ENCODE data around the gene HYPK.
"Not testable (repeated sequence)": the region's sequence is repeated elsewhere in the genome, so short reads cannot be mapped to it uniquely, and the experiment has no call there.

The HYPK gene

DNA sequence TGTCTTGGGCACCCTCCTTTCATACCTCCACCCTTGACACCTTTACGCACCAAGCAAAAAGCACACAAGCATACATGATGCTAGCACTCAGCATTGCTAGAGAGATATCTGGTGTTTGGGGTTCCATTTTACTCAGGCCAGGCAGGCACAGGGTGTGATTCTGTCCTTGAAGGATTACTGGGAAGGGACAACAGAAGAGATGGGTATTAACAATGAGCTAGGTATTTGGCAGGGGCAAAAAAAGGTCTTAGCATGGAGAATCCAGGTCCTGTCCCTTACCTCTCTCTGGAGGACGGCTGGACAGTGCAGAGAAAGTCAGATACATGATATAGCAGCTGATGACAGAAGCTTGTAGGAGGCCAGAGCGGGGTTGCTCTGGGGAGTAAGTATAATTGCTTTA is 3.8 kb upstream of the HYPK start:
- DNase-seq, result no peak

DNA sequence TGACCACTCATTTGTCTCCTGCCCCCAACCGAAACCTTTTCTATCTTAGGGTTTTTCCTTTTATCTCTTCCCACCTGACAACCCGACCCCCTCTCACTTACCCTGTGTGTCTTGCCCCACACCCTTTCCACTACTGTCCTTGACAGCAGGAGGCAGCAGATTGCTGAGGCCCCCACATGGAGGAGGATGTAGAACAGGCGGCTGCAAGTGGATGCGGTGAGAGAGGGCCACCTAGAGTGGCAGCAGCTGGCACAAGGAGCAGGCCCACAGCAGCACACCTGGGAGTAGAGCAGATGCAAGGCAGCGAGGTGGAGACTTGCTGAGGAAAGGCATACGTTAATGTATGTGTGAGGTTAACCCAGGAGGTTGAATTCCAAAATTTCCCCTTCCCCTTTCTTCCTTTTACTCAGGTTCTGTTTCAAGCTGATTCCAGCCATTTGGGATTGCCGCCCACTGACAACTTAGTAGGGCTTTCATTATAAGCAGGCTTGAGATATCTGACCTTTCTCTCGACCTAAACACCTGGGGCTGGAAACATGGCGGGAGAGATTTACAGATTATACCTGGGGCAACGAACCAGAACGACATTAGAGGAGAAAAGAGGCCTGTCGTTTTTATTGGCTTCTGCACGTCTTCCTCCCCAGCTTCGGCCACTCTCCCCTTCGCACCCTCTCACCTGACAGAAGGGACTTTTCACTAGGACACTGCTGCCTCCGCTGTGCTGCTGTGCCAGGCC is 1.0 kb upstream of the HYPK start:
- DNase-seq, result no peak

DNA sequence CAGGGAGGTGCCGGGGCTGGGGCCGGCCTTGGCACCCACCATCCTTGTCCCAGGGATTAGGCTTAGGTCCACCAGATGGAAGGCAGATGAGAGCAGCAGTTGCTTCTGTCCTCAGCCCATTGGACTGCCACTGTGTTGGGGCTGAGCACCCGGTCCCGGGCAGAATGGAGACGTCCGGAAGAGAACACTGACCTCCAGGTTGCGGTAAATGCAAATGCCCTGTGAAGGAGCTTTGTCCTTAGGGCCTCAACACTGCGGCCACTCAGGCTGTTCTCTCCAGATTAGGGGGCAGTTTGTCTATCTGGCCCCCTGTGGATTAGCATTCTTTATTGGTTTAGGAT is 484 bp upstream of the HYPK start, which contains the start of gene SERINC4:
Gene SERINC4, minus strand, starts transcription at position 276 of the 341 bp plus-strand sequence. Its CDS starts 234 bp downstream, at position 42.
- no peak for DNase-seq

DNA sequence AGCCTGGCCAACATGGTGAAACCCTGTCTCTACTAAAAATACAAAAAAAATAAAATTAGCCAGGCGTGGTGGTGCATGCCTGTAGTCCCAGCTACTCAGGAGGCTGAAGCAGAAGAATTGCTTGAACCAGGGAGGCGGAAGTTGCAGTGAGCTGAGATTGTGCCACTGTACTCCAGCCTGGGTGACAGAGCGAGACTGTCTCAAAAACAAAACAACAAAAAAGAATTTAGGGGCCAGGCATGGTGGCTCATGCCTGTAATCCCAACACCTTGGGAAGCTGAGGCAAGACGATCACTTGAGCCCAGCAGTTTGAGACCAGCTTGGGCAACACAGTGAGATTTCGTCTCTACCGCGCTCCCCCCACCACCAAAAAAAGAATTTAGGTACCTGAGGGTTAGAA is 2.3 kb downstream of the HYPK start:
- not testable (repeated sequence) for DNase-seq

DNA sequence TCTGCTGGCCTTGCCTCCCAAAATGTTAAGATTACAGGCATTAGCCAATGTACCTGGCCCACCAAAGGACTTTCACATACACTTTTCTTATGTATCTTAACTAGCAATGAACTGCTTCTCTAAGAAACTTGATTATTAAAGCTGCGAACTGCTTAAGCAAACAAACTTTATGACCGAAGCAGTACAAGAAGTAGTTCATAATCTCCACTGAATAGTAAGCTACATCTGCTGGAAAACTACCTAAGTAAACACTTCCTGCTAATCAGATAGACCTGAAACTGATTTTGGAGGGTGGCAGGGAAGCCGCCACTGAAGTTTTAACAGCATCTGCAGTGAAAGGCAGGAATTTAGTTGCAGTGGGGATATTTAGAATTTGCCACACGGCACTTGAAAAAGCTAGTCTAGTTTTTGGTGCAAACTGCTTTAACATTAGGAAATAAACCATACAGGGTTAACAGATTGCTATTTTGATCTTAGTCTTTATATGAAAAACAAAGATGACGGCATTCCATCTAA is 8.1 kb downstream of the HYPK start:
- no peak for DNase-seq

DNA sequence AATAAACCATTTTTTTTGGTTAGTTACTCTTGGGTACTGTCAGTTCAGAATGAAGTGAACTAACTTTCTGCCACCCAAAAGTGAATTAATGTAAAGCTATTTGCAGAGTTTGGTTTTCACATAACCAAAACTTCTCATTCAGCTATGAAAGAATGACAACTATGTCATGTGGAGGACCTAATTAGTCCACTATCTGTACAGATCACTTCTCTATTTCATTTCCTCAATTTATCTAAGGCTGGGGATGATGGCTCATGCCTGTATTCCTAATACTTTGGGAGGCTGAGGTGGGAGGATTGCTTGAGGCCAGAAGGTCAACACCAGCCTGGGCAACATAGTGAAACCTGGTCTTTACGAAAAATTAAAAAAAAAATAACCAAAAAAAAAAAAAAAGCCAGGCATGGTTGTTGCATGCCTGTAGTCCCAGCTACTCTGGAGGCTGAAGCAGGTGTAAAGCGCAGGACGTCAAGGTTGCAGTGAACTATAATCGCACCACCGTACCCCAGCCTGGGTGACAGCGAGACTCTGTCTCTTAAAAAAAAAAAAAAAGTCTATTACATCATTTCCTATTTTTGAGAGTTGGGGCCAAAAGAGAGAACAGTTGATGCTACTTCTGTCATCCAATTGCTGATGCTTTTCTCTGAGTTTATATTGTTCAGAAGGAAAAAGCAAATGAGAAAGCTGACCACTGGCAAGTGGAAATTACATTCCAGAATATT is 8.7 kb downstream of the HYPK start:
- DNase-seq, result no peak

DNA sequence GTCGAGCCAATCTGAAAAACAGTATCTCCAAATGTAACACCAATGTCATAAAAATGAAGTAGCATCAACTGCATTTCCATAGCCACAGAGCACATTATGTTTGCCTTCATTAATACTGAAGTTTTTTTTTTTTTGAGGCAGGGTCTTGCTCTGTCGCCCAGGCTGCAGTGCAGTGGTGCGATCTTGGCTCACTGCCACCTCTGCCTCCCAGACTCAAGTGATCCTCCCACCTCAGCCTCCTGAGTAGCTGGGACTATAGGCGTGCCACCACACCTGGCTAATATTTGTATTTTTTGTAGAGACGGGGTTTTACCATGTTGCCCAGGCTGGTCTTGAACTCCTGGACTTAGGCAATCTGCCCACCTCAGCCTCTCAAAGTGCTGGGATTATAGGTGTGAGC is 14.7 kb downstream of the HYPK start:
- not testable (repeated sequence) for DNase-seq

DNA sequence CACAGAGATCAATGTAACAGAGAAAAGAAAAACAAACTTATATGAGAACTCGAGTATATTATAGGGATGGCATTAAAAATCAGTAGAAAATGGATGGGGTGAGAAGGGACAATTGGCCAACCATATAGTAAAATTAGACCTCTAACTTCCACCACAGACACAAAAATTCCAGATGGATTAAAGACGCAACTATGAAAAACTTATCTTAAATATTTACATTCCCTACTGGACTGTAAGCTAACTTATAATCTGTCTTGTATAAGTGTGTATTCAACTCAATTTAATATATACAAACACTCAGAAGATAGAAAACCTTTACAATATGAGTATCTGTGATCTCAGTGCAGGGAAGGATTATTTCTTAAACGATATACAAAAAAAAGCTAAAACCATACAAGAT is 21.1 kb downstream of the HYPK start:
- DNase-seq, result no peak

DNA sequence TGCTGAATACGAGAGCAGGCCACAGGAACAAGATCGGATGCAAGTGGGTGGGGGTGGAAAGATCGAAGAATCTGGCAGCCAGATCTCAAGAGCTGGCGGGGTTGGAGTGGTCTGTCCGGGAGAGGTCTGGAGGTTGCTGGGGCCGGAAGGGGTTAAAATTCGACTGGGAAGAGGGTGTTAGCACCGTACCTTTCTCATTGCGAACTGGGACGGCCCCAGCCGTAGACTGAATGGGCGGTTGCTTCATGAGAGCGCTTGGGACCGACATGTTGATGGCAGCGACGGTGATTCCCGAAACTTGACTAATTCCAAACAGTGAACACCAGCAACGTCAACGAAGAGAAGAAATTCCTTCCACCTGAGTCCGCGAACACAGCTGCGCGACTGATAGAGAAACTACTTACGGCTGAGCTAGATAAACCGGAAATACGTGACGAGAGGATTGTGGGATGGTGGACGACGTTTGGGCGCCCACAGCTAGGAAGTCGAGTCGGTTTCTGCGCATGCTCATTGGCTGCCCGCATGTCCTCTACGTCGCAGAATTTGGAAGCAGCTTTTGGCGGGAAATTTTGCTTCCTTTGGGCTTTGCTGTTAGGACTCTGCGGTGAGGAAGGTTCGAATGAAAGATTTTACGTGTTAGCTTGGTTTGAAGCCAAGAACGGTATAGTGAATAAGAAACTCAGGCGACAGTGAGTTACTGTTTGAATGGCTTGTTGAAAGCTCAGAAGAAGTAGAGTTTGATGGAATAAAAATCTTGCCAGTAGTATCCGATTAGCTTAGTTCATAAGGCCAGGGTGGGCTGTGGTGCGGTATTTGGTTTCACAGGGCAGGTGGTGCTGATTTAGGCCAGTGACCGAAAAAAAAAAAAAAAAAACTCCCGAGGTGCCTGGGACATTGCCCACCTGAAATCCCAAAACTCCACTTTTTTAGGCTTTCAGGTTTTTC is 24.2 kb downstream of the HYPK start, which contains the start of gene MFAP1:
Gene MFAP1, minus strand, starts transcription at position 389 of the 945 bp plus-strand sequence. Its CDS starts 121 bp downstream, at position 268.
- DNase-seq, result peak; percentile 96

DNA sequence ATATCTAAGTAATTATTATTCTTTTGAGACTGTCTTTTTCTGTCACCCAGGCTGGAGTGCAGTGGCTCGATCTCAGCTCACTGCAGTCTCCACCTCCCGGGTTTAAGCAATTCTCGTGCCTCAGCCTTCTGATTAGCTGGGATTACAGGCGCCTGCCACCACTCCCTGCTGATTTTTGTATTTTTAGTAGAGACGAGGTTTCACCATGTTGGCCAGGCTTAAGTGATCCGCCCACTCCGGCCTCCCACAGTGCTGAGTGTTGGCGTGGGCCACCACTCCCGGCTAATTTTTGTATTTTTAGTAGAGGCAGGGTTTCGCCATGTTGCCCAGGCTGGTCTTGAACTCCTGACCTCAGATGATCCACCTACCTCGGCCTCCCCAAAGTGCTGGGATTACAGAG is 24.9 kb downstream of the HYPK start:
- not testable (repeated sequence) for DNase-seq

DNA sequence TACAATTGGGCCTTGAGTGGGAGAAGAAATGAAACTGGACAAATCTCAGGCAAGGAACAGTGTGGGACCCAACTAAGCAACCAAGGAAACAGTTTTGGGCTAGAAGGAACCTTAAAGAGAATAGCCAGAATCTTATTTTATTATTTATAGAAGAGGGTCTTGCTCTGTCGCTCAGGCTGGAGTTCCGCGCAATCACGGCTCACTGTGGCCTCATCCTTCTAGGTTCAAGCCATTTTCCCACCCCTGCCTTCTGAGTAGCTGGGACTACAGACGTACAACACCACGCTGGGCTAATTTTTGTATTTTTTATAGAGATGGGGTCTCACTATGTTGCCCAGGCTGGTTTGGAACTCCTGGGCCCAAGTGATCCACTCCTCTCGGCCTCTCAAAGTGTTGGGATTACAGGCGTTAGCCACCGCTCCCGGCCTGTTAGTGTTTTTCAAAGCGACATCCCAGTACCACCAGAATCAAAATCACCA is 25.7 kb downstream of the HYPK start:
- DNase-seq, result no peak

DNA sequence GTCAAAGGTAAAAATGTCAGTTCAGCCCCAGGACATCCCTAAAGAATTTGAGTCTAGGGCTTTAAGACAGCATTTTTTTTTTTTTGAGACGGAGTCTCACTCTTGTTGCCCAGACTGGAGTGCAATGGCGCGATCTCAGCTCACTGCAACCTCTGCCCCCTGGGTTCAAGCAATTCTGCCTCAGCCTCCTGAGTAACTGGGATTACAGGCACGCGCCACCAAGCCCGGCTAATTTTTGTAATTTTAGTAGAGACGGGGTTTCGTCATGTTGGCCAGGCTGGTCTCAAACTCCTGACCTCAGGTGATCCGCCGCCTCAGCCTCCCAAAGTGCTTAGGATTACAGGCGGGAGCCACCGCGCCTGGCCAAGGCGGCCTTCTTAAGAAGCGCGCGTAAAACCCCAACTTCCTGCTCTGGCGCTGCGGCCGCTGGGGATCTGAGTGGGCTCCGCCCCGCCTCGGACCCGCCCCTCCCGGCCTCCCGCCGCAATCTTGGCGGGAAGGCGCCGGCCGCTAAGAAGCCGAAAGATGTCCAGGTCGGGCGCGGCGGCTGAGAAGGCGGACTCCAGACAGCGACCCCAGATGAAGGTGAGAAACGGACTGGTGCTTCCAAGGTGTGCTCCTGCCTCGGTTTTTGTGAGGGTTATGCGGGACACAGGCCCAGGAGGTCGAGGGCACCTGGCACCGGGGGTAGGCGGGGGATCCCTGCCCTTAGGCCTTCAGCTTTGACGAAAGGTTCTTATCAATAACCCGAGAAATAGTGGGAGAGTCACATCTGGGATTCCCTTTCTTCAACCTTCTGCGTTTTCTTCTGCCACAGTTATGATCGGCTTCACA is 26.3 kb downstream of the HYPK start, which contains the start of gene WDR76:
Gene WDR76, plus strand, starts transcription at position 495 of the 834 bp plus-strand sequence. Its CDS starts 31 bp downstream, at position 526.
- DNase-seq, result peak; percentile 74

DNA sequence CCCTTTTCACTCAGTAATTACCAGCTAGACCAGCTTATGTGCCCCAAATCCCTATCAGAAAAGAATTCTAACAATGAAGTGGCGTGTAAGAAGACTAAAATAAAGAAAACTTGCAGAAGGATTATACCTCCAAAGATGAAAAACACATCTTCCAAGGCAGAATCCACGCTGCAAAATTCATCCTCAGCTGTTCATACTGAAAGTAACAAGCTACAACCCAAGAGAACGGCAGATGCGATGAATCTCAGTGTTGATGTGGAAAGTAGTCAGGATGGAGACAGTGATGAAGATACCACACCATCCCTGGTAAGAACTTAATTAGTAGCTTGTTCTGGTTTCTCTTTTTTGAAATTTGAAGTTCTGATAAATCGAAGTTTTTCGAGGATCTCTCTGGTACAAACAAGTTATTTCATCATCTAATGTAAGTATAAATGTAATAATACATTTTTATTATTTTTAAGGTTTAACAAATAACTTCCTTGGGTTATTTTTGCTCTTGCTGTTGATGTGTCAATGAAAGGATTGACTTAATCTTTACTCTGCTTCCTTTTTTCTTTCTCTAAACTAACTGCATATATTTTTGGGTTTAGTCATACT is 27.8 kb downstream of the HYPK start:
- DNase-seq, result peak; percentile 5

DNA sequence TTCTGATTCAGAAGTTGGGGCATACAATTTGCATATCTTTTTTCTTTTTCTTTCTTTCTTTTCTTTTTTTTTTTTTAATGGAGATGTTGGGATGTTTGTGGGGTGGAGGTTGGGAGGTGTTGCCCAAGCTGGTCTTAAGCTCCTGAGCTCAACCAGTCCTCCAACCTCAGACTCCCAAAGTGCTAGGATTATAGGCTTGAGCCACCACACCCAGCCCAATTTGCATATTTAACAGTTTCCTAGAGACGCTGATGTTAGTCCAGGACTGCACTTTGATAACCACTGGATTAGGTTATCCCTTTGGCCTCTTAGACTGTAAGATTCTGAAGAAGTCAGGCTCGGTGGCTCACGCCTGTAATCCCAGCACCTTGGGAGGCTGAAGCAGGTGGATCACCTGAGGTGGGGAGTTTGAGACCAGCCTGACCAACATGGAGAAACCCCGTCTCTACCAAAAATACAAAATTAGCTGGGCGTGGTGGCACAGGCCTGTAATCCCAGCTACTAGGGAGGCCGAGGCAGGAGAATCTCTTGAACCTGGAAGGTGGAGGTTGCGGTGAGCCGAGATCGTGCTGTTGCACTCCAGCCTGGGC is 29.6 kb downstream of the HYPK start:
- DNase-seq, result not testable (repeated sequence)

DNA sequence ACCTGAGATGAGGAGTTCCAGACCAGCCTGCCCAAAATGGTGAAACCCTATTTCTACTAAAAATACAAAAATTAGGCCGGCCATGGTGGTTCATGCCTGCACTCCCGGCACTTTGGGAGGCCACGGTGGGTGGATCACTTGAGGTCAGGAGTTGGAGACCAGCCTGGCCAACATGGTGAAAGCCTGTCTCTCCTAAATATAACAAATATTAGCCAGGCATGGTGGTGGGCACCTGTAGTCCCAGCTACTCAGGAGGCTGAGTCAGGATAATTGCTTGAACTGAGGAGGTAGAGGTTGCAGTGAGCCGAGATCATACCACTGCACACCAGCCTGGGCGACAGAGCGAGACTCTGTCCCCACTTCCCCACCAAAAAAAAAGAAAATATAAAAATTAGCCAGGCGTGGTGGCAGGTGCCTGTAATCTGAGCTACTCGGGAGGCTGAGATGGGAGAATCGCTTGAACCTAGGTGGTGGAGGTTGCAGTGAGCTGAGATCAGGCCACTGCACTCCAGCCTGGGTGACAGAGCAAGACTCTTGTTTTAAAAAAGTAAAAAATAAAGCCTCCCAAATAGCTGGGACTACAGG is 30.4 kb downstream of the HYPK start:
- DNase-seq, result not testable (repeated sequence)

DNA sequence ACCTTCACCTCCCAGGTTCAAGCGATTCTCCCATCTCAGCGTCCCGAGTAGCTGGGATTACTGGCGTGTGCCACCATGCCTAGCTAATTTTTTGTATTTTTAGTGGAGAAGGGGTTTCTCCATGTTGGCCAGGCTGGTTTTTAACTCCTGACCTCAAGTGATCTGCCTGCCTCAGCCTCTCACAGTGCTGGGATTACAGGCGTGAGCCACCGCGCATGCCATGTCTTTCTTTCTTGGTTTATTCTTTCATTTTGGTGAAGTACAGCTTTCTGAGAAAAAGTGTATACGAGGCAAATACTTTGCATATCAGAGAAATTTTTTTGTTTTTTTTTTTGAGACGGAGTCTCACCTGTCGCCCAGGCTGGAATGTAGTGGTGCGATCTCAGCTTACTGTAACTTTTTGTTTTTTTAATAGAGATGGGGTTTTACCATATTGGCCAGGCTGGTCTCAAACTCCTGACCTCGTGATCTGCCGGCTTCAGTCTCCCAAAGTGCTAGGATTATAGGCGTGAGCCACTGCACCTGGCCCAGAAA is 31.2 kb downstream of the HYPK start:
- not testable (repeated sequence) for DNase-seq

DNA sequence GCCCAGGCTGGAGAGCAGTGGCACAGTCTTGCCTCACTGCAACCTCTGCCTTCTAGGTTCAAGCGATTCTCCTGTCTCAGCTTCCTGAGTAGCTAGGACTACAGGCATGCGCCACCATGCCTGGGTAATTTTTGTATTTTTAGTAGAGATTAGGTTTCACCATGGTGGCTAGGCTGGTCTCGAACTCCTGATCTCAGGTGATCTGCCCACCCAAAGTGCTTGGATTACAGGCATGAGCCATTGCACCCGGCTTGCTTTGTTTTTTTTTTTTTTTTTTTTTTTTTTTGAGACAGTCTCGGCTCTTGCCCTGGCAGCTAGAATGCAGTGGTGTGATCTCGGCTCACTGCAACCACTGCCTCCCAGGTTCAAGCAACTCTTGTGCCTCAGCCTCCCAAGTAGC is 32.1 kb downstream of the HYPK start:
- not testable (repeated sequence) for DNase-seq

DNA sequence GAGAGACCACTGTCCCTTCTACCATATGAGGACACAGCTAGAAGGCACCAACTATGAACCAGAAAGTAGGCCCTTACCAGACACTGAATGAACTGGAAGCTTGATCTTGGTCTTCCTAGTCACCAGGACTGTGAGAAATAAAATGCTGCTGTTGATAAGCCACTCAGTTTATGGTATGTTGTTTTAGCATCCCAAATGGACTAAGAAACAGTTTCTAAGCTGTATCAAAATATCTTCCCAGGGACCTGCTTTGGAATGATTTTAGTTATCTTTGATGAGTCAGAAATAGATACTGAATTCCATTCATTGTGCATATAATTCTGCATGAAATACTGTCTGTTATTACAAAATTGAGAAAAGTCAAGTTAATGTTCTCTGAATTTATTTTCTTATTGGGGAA is 45.0 kb downstream of the HYPK start:
- DNase-seq, result no peak

DNA sequence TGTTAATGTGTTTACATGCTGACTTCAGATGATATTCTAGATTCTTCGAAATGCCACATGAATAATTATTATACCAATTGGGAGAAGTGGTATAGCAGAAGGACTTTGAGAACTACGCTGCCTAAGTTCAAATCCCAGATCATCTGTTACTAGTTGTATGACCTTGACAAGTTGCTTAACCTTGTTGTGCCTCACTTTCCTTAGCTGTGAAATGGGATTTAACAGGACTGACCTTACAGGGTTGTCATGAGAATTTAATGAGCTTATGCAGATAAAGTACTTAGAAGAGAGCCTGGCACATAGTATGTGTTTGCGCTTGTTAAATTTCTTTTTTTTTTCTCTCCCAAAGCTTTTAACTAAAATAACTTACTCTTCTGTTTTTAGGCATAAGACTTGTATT is 50.9 kb downstream of the HYPK start:
- no peak for DNase-seq

DNA sequence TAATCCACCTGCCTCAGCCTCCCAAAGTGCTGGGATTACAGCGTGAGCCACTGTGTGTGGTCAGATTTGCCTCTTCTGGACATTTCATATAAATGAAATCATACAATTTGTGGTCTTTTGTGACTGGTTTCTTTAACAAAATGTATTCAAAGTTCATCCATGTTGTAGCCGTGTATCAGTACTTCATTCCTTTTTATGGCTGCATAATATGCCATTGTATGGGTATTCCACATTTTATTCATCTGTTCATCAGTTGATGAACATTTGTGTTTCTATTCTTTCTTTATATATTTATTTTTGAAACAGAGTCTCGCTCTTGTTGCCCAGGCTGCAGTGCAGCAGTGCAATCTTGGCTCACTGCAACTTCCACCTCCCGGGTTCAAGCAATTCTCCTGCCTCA is 52.2 kb downstream of the HYPK start:
- DNase-seq, result no peak

Measured in NCI-H2227 treated with DMSO at 0.1 percent for 48 hours (cell line).